GM21447 (cell line): ENCODE measurements around the gene TH.

ENCODE experiments used
- ATAC-seq: cut with Tn5 transposase; IDR thresholded peaks from one replicate; pipeline ENCODE4 v1.9.1; 2021; ENCODE audit not compliant: unreplicated experiment

Gene TH

DNA sequence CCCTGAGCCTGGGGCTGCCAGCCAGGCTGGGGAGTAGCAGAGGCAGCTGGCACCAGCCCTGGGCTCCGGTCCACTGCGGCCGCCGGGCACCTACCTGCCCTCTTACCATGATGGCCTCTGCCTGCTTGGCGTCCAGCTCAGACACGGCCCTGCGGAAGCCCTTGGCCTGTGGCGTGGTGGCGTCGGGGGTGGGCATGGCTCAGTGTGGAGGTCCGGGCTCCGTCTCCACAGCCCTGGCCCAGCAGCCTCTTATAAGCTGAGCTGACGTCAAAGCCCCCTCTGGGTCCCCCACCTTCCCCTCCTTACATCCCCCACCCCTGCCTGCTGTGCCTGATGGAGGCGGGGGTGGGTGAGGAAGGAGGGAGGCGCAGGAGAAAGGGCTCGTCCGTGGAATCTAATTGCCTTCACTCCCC is at the start of gene TH:
Gene TH (minus strand): TSS at position 225 of the 413 bp plus-strand sequence. CDS start 29 bp downstream, at position 196.
- ATAC-seq: no peak

DNA sequence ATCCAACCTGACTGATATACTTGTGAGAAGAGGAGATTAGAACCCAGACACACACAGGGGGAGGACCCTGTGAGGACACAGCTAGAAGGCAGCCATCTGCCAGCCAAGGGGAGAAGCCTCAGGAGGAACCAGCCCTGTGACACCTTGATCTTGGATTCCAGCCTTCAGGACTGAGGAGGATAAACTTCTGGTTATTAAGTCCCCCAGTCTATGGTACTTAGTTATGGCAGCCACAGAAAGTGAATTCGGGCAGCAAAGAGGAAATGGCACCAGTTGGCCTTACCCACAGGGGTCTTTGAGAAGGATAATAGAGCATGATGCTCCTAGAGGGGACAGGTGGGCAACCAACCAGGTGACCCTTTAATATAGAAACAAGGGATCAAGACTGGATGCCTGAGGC is 49.4 kb upstream of the TH start:
- no peak for ATAC-seq

DNA sequence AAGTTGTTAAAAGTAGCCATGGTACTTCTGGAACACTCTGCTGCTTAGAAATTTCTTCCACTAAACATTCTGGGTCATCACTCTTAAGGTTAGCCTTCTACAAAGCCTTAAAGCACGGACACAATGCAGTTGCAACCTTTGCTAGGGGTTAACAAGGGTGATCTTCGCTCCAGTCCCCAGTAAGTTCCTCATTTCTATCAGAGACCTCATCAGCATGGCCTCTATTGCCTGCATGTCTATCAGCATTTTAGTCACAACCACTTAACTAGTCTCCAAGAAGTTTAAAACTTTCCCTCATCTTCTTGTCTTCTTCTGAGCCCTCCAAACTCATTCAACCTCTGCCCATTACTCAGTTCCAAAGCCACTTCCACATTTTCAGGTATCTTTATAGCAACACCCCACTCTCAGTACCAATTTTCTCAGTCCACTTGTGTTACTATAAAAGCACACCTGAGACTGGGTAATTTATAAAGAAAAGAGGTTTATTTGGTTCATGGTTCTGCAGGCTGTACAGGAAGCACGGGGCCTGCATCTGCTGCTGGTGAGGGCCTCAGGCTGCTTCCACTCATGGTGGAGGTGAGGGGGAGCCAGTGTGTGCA is 48.7 kb upstream of the TH start:
- ATAC-seq: no peak

DNA sequence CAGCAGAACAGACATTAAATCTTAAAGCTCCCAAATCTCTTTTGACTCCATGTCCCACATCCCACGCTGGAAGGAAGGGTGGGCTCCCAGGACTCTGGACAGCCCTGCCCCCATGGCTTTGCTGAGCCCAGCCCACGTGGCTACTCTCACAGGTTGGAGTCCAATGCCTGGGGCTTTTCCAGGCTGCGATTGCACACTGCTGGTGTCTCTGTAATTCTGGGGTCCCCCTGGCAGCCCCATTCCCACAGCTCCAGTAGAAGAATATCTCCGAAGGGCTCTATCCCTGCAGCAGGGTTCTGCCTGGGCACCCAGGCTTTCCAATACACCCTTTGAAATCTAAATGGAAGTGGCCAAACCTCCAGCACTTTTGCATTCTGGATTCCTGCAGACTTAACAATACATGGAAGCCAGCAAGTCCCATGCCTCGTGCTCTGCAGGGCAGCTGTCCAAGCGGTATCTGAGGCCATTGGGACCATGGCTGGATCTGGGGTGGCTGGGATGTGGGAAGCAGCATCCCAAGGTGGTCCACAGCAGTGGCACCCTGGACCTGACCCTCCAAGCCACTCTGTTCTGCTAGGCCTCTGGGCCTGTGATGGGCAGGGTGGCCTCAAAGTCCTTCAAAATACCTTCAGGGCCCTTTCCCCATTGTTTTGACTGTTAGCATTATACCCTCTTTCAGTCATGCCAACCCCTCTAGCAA is 47.9 kb upstream of the TH start:
- no peak for ATAC-seq

DNA sequence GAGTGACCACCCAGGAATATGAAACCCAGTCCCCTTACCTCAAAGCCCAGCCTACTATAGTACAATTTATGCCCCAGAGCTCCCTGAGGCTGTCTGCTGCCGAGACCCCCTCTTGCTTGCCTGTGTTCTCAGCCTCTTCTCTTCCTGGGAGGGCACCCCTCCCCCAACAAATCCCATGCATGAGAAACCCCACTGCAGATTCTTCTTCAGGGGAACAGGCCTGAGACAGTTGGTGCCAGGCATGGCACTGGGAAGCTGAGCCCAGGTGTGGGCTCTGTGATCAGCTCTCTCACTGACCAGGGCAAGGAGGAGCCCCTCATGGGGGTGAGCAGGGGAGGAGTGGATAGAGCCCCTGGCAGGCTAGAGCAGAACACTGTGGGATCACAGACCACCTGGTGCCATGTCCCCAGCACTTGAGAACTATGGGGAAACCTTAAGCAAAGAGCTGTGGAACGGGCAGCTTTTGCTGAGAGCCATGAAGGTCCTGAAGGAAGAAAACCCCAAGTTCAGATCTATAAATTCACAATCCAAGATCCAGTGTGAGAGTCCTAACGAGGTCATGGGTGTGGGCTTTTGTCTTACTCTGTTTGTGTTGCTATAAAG is 46.5 kb upstream of the TH start:
- no peak for ATAC-seq

DNA sequence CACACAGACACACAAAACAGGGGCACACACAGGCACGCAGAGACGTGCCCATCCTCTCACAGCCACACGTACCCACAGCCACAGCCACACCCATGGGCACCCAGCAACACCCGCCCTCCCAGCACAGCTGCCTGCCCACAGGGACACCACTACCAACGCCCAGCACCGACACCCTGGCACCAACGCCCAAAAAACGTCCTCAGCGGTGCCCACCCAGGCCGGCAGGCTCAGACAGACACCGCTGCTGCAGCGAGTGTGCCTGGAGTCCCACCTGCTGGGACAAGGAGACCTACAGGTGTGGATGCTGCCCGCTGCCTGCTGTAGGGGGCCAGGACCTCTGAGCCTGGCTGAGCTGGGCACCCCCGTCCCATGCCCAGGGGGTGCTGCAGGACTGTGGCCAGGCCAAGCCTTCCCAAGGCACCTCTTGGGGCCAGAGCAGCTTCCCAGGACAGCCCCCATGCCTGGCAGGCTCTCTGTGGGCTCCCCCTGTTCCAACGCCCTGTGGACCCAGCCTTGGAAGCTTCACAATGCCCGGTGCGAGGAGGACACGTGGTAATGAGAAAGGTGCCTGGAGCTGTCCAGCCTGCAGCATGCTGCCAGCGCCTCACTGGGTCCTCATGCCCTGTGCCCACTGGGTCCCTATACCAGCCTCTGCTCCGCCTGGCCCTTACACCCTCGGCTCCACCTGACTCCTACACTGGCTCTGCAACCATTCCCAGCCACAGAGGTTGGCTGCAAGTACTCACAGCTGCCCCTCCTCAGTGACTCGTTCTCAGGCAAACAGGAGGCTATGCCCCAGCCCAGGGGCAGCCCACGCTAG is 45.8 kb upstream of the TH start:
- ATAC-seq: no peak

DNA sequence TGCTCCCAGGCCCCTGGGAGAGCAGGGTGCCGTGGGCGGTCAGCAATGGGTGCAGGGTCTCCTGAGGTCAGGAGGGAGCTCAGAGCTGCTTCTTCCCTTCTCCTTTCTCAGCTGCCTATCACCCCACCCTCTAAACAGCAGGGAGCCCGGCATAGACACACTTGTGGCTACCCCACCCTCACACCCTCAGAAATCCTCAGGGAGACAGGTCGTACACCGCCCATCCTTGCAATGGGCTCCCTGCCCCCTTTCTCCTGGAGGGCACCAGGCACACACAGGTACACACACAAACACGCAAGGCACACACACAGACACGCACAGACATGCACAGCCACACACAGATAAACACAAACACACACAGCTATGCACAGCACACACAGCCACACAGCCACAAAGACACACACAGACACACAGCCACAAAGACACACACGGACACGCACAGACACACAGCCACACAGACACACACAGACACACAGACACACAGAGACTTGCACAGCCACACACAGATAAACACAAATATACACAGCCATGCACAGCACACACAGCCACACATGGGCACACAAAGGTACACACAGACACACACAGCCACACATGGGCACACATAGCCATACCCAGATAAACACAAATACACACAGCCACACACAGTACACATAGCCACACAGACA is 44.9 kb upstream of the TH start:
- ATAC-seq: no peak

DNA sequence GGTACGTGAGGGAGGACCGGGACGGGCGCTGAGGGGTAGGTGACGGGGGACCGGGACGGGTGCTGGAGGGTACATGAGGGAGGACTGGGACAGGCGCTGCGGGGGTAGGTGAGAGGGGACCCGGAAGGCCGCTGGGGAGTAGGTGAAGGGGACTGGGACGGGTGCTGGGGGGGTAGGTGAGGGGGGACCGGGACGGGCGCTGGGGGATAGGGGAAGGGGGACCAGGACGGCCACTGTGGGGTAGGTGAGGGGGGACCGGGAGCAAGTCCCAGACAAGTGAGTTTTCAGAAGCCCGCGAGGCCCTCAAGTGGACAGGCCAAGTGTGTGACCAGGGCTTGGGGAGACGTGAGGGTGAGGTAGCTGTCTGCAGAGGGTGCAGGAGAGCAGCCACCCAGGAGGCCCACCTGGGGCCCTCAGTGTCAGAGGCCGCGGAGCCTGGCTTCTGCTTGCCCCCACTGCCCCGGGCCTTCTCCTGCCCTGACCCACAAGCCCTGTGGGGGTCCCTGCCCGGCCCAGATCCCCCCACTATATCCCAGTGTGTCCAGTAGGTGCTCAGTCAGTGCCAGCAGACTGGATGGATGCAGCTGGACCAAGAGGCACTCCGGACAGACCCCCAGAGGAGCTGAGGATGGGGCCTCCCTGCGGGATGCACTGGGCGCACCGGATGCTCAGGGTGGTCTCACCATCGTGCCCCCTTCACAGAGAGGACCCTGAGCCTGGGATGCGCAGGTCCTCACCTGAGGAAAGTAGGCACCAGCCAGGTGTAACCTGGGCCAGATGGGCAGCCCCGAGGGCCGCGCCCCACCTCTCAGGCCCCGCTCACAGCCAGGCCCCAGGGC is 44.2 kb upstream of the TH start:
- ATAC-seq: no peak

DNA sequence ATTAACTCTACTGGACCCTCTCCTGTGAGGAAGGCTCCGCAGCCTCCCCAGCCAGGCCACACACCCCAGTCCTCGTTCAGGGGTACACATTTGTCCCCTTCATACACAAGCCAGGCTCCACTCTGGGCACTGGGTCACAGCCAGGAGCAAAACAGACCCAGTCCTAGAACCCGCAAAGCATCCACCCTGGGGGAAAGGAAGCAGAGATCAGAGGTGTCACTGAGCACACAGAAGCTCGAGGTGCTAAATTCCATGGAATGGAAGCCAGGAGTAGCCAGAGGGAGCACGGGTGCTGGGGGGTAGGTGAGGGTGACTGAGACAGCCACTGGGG is 43.6 kb upstream of the TH start:
- ATAC-seq: no peak

DNA sequence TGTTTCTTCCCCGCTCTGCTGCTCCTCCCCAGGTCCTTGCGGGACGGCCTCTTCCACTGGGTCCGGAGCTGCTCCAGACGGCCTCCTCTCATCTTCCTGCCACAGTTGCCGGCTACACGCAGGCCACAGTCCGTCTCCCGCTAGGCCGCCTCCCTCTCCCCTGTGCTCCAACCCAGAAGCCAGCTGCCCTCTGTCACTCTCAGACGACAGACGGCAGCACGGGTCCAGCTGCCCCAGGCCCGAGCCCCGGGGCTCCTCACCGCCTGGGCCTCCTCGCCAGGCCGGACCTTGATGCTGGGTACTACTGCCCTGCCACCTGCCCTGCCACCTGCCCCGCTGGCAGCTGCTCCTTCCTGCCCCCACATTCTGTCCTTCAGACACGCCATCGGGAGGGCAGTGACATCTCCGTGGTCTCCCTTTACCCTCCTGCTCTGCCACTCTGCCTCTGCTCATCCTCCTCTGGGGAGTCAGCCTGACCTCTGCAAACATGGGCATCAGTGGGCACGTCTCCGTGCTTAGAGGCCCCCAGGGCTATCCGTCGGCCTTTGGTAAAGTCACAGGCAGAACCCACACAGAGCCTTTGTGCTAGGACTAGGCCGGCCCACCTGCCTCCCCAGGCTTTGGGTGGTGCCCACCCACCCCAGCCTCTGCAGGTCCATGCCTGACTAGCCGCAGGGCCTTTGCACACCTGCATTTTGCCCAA is 43.1 kb upstream of the TH start:
- ATAC-seq: no peak

DNA sequence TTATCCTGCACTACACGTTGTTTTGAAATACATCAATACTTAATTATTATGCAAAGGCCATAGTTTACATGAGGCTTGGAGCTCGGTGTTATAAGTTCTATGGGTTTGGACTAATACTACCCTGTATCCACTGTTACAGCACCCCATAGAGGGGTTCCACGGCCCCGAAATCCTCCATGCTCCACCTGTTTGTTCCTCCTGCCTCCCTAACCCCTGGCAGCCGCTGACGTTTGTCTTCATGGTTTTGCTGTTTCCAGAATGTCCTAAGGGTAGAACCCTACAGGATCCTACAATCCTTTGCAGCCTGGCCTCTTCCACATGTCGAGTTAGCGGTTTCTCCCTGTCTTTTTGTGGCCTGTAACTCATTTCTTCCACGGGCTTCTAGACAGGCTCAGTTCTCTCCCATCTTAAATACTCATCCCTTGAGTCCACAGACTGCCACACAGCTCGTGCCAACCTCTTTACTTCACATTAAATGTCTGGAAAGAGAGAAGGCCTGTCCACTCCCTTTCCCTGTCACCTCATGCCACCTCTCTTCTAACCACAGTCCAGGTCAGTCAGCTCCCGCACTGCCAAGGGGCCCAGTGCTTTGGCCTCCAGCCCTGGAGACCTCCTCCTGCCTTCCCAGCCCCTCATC is 42.4 kb upstream of the TH start:
- no peak for ATAC-seq

DNA sequence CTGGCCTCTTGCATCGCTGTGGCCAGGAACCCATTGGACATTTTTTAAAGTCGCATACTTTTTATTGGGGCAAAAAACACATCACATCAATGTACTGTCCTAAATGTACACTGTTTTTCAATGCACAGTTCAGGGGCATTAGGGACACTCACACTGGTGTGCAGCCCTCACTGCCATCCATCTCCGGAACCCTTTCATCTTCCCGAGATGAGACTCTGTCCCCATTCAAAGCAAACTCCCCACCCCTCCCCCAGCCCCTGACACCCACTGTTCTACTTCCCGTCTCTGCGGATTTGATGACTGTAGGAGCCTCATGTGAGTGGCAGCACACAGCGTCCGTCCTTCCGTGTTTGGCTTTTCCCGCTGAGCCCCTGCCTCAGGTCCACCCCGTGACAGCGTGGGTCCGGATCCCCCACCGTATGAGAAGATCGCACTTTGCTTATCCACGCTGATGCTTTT is 41.8 kb upstream of the TH start:
- no peak for ATAC-seq

DNA sequence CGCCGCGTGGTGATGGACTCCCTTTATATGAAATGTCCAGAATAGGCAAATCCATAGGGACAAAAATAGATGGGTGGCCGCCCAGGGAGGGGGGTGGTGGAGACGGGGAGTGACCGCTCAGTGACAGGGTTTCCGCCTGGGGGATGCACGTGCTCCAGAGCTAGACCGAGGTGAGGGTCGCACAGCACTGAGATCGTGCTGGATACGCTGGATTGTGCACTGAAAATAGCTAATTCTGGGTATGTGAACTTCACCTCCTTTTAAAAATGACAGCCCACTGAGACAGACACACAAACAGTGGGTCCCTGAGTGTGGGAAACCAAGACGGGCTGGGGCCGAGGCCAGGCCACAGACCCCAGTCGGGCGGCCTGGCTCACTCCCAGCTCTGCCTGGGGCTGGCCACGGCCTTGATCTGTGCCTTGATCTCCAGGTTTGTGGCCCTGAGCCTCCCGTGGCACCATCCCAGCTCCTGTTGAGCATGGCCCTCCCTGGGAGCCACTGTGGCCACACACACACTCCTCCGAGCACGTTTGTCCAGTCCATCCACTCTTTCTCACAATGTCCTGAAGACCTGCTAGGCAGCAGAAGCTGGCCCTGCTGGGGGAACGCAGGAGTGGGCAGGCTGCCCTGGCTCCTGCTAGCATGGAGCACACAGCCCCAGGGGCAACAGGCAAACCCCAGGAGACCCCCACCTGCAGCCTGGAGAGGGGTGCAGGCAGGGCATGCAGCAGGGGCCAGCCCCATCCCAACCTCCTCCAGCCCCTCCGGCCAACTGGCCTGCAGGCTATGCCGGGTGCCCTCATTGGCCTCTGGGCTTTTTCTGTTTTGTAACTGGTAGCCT is 41.0 kb upstream of the TH start:
- ATAC-seq: no peak

DNA sequence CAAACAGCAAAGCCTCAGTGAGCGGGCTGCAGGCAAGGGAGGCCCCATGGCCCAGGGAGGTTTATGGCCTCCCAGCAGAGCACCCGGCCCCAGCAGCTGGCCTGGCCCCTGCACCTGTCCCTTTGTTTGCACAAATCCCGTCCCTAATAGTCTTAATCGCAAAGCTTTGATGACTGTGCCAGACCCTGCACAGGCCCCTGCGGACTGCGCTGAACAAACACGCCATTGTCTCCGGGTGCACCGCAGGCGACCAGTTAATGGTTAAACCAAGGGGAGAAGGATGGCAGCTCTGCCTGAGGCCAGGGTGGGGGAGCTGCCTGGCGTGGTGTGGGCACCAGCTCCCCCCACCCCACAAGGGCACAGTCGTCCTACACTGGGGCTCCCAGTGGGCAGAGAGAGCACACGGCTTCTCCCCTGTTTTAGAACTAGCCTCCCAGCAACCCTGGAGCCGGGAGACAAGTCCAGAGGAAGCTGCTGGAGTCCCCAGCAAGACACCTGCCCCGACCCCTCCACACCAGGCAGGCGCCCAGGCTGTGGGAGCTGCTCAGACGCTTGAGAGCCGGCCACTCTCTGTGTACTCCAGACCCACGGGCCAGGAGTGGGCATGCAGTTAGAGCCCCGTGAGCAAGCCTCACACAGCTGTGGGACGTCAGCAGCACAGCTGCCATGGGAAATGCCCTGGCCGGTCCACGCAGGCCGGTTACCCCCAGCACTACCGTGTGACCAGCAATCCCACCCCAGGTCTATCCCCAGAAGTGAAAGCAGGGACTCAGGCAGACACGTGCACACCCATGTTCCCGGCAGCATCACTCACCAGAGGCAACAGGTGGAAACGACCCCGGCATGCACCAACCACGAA is 39.7 kb upstream of the TH start:
- no peak for ATAC-seq

DNA sequence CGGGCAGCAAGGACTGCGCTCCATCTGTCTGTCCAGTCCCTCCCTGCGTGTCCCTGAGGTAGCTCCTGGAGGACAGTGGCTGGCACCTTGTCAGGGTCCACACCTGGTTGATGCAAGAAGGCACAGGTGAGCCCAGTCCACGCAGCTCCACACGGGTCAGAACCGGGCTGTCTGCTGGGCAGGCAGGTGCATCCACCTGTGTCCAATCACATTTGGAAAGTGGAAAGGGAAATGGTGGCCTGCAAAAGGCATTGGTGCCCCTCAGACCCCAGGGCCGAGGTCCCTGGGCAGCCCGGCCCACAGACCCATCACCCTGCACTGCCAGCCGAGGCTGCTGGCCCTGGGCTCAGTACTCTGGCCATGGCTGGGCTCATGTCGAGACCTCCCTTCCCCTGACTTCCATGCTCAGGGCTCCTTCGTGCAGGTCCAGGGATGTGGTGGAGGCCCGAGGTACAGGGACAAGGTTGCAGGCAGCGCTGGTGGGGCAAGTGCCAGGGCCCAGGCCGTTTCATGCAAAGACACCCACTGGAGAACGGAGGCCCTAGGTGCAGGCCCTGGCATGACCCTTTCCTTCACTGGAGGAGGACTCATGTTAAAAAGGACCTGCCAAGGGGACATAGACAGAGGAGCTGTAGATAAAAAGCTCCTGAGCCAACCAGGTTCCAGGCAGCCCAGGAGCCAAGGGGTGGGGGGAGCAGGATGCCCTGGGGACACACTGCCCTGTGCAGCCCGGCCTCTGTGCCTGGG is 38.9 kb upstream of the TH start:
- ATAC-seq: no peak

DNA sequence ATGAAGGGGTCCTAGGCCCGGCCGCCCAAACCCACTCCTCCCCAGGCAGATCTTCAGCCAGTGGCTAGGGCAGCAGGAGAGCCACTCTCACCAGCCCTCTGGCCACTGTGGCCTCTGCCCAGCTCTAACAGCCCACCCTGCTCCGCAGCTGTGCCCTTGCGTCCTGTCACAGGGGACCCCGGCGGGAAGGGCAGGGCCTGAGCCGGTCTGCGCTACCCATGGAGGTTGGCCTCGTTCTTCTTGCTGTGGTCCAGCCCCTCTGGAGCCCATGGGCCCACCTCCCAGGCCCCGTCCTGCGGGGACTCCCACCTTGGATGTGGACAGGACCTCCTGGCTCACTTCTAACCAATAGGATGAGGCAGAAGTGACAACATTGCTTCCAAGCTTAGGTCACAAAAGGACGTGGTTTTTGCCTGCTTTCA is 38.3 kb upstream of the TH start:
- no peak for ATAC-seq

DNA sequence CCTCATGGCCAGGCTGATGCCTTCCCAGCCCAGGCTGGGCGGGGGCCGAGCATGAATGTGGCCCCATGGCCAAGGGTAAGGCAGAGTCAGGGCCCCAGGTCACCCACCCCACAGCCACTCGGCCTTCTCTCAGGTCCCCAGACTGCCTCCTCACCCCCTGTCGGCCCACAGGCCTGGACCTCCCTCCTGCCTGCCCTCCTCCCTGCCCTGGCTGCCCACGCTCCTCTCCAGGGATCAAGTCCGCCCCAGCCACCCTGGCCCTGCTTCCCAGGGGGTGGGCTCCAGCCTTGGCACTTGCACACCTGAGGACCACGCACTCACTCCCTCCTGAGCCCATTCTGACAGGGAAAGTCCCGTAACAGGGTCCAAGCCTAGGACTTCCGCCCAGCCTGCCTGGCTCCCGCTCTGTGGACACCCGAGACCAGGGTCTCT is 37.8 kb upstream of the TH start:
- no peak for ATAC-seq
